Epithelial cell of esophagus (primary cell): ENCODE results near the gene NEURL1.

Experiments used
- DNase-seq: peaks from one replicate; pipeline ENCODE4 v3.0.0; 2010; ENCODE audit warnings: low read depth
- H3K4me3 ChIP-seq: 2 replicates; pipeline ENCODE4 v1.5.1; 2011; ENCODE audit warnings: mild to moderate bottlenecking, low read length, control low read depth
- CTCF ChIP-seq: IDR thresholded peaks from 2 replicates; pipeline ENCODE4 v1.5.1; 2011; ENCODE audit warnings: low read depth, mild to moderate bottlenecking, low read length, control low read depth, inconsistent platforms; ENCODE audit not compliant: insufficient read depth; ENCODE audit errors: missing control alignments

Gene NEURL1

GRCh38 chr10:103584216-103585010, 90.9 kb downstream of the NEURL1 start:
- TF ChIP-seq CTCF: no peak
- peak; percentile 42 for DNase-seq
- peak overlapping the region; percentile 38 for H3K4me3 ChIP-seq

GRCh38 chr10:103585011-103585405, 91.5 kb downstream of the NEURL1 start:
- no peak overlapping the region for H3K4me3 ChIP-seq
- TF ChIP-seq CTCF: no peak
- DNase-seq: no peak

DNA sequence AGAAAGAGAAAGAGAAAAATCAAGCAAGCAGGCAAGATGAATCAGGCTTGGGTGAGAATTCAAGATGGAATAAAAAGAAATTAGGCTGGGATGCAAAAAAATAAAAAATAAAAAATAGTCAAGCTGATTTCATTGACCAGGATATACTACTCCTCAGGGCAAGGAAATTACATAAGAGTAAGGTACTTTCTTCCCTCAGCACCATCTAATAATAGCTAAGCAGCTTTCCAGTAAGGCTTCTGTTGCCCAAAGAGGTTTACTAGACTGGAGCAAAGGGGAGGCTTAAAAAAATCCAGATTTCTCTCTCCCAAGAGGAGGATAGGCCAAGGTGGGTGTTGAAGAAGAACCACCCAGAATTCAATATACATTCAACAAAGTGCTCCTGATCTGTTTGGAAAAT, 93.6 kb downstream of the NEURL1 start:
- TF ChIP-seq CTCF: no peak
- H3K4me3 ChIP-seq: no peak overlapping the region
- no peak for DNase-seq

- no peak for TF ChIP-seq CTCF
- no peak for DNase-seq
- H3K4me3 ChIP-seq: no peak overlapping the region
Observed at GRCh38 chr10:103589074-103589630, 95.6 kb downstream of the NEURL1 start.

DNA sequence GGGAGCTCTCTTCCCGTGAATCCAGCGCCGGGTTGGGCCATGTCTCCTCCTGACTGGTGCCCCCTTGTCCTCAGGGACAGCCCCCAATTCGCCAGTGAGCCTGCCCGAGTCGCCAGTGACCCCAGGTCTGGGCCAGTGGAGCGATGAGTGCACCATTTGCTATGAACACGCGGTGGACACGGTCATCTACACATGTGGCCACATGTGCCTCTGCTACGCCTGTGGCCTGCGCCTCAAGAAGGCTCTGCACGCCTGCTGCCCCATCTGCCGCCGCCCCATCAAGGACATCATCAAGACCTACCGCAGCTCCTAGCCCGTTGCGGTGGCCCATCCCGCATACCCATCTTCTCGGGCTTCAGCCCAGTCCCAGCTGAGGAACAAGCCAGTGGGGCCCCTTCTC, 96.6 kb downstream of the NEURL1 start:
- DNase-seq: no peak
- no peak overlapping the region for H3K4me3 ChIP-seq
- no peak for TF ChIP-seq CTCF

DNA sequence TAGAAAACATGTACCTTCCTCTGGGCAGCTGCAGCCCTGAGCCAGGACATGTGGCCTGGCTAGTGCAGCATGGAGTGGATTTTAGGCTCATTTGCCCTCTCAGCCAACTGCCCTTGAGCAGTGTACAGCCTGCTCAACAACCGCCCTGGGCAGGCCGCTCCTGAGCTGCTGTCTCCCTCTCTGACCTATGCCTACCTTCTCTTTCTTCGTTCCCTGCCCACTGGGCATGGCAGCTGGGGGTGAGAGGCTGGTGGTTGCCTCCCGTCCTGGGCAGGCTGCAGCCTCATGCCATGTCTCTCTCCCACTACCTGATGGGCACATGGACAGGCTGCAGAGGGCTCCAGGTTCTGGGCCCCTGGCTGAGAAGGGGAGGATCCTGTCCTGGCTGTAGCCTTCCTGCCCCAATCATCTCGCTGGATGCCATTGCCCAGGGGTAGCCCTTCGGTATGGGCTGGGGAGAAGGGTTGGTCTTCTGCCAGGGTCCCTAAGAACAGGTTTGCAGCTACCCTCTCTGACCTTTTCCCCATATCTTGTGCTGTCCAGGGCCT, 97.3 kb downstream of the NEURL1 start:
- TF ChIP-seq CTCF: no peak
- DNase-seq: no peak
- H3K4me3 ChIP-seq: no peak overlapping the region
